Mucosa of rectum (tissue), 2 donors: ENCODE measurements around the gene PIGA.
A peak's percentile ranks its signal among the peaks of the same experiment; 100 is the strongest.

Experiments
- H3K27ac ChIP-seq, 2 donors: one replicate each; pipeline ENCODE4 v1.7.0; 2013; ENCODE audit warnings: inconsistent platforms in 2 of 2, low read depth in 2 of 2, low read length in 2 of 2
- H3K27me3 ChIP-seq, 2 donors: one replicate each; pipeline ENCODE4 v1.7.0; 2013; ENCODE audit warnings: low read length in 2 of 2; ENCODE audit not compliant: control insufficient read depth in 2 of 2, insufficient read depth in 2 of 2
- H3K36me3 ChIP-seq, 2 donors: one replicate each; pipeline ENCODE4 v1.7.0; 2013; ENCODE audit warnings: low read length in 2 of 2; ENCODE audit not compliant: control insufficient read depth in 2 of 2, insufficient read depth in 2 of 2
- H3K4me1 ChIP-seq, 2 donors: one replicate each; pipeline ENCODE4 v1.7.0; 2013; ENCODE audit warnings: low read length in 2 of 2, mild to moderate bottlenecking in 1 of 2; ENCODE audit not compliant: control insufficient read depth in 2 of 2, insufficient read depth in 2 of 2
- H3K4me3 ChIP-seq, 2 donors: one replicate each; pipeline ENCODE4 v1.7.0; 2013; ENCODE audit warnings: low read length in 2 of 2
- H3K9ac ChIP-seq, 2 donors: one replicate each; pipeline ENCODE4 v1.7.0; 2013; ENCODE audit warnings: low read length in 2 of 2, low read depth in 1 of 2, mild to moderate bottlenecking in 1 of 2
- H3K9me3 ChIP-seq, 2 donors: one replicate each; pipeline ENCODE4 v1.7.0; 2013; ENCODE audit warnings: low read length in 2 of 2; ENCODE audit not compliant: control insufficient read depth in 2 of 2
- donor health status: healthy.
- donor health status: Normal muscosa, but diverticular disease.

Gene PIGA

DNA sequence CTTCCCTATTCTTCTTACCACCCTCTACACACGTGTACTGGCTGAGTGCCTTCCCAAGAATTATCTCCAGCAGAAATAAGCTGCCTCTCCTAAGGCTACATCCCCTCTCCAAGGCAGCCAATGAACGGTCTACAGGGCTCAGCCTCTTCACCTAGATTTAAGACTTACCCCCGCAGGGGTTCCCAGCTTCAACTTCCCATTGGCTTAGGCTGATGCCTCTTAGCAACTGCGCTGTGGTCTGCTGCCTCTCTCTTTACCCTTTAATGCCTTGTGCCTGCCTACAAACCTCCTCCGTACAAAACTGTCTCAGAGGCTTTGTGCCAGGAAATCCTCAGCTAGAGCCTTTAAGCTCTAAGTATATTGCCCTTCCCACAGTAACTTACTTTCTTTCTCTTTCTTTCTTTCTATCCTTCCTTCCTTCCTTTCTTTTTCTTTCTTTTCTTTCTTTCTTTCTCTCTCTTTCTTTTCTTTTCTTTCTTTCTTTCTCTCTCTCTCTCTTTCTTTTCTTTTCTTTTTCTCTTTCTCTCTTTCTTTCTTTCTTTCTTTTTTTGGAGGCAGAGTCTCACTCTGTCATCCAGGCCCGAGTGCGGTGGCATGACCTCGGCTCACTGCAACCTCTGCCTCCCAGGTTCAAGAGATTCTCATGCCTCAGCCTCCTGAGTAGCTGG lies 15.1 kb upstream of the PIGA start:
- no peak overlapping the region for H3K4me3 ChIP-seq
- no peaks in the 10 kb centered on the region for H3K4me1 ChIP-seq
- H3K27me3 ChIP-seq: peaks cover 4% of the 10 kb centered on the region in 2 donors
- no peak overlapping the region for H3K9ac ChIP-seq
- H3K36me3 ChIP-seq: no peaks in the 10 kb centered on the region
- H3K27ac ChIP-seq: no peak overlapping the region
- H3K9me3 ChIP-seq: no peaks in the 10 kb centered on the region

DNA sequence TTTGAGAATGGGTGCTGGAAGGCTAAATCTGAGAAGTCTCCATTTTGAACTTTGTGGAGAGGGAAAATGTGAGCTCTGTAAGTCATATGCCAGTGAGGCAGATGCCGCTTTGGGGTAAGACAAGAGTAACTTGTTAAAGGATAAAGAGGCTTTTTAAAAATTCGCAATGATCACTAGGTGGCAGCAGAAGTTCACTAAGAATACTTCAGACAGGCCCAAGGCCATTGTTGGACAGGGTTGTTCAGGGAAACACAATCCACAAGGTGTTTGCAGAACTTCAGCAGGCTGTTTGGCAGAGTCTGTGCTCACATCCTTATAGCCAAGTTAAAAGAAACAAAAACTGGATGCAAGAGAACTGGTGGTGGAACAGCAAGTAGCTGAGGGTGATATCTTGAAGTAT lies 13.7 kb upstream of the PIGA start:
- H3K4me1 ChIP-seq: no peaks in the 10 kb centered on the region
- no peaks in the 10 kb centered on the region for H3K36me3 ChIP-seq
- H3K4me3 ChIP-seq: no peak overlapping the region
- H3K9ac ChIP-seq: no peak overlapping the region
- H3K9me3 ChIP-seq: no peaks in the 10 kb centered on the region
- no peak overlapping the region for H3K27ac ChIP-seq
- H3K27me3 ChIP-seq: peaks cover 3 to 4% of the 10 kb centered on the region in 2 donors

DNA sequence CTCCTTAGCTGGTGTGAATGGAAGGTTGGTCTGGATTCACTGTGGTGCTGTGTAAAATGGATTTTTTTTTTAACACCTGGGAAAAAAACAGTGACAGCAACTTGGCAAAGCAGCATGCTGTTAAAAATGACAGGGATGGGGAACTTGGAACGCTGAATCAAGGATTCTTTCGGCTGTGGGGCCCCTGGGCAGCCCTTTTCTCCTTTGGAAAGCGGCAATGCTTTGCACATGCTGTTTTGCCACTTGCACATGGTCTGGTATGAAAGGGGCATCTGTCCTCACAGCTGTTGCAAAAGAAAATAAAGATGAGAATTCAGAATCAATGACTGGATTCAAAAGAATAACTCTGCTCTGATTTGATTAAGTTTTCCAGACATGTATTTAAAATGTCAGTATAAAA lies 10.7 kb upstream of the PIGA start:
- Histone ChIP-seq H3K4me3 (no peak overlapping the region), H3K27ac (no peak overlapping the region), H3K9me3 (no peaks in the 10 kb centered on the region), H3K36me3 (no peaks in the 10 kb centered on the region), H3K27me3 (peaks cover 9 to 10% of the 10 kb centered on the region in 2 donors), H3K4me1 (no peaks in the 10 kb centered on the region), H3K9ac (no peak overlapping the region)

DNA sequence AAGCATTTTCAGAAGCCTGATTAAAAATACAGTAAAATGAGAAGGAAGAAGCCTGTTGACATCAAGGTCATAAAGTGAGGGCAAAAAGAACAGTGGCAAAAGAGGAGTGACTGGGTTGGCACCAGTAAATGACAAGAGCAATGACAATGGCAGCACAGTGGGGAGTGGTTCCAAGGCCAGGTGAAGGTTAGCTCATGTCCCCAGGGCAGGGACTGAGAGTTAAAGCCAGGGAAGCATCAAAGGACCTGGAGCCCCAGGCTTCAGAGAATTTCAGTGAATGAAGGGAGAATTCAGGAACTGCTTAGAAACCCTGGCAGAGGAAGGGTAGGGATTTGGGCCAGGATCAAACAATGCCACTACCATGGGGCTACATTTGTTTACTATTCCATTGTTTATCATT lies 8.8 kb upstream of the PIGA start:
- H3K9me3 ChIP-seq: no peaks in the 10 kb centered on the region

DNA sequence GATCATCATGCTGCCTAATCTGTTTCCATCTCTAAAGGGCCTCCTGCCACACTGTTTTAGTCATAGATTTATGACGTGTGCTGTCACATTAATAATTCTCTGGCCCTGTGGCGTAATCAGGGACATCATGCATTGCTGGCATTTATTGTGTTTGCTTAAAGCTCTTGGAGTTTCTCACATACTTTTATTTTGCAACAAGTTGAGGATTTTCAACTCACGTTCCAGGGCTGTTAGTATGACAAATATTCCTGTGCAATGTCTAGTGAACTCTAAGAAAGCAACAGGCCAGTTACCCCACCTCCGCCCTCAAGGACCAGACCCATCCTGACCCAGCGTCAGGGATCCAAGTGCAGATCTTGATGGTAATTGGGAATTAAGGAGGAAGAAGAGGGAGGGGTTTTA lies 7.8 kb upstream of the PIGA start:
- Histone ChIP-seq H3K9ac (no peak overlapping the region), H3K27me3 (peaks cover 17 to 18% of the 10 kb centered on the region in 2 donors), H3K9me3 (no peaks in the 10 kb centered on the region), H3K4me3 (no peak overlapping the region), H3K36me3 (no peaks in the 10 kb centered on the region), H3K4me1 (no peaks in the 10 kb centered on the region), H3K27ac (no peak overlapping the region)

More for the DNA sequence above, 8.8 kb upstream of the PIGA start:
- Histone ChIP-seq H3K9ac (no peak overlapping the region), H3K27me3 (peaks cover 9 to 14% of the 10 kb centered on the region in 2 donors), H3K27ac (no peak overlapping the region), H3K4me1 (no peaks in the 10 kb centered on the region), H3K4me3 (no peak overlapping the region), H3K36me3 (no peaks in the 10 kb centered on the region)

DNA sequence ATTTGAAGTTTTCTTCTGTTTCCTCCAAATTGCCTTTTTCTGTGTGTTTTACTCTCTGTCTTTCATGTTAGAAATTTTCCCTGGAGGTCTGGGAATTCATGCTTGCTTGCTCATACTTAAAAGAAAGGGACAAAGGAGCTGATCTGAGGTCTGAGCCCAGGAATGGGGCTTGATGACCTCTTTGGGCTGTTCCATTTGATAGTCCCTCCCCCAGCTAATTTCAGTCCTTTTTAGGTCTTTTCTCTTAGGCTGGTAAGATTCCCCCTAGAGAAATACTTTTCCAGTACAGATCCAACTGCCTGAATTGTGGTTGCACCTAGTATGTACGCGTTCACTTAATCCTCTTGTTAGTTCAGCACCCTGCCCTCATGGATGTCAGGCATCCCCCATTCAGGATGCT lies 5.5 kb upstream of the PIGA start:
- no peaks in the 10 kb centered on the region for H3K36me3 ChIP-seq
- H3K9ac ChIP-seq: no peak overlapping the region
- no peak overlapping the region for H3K27ac ChIP-seq
- H3K4me3 ChIP-seq: no peak overlapping the region
- no peaks in the 10 kb centered on the region for H3K9me3 ChIP-seq
- H3K27me3 ChIP-seq: peaks cover 24% of the 10 kb centered on the region in 2 donors
- H3K4me1 ChIP-seq: peaks cover 0 to 4% of the 10 kb centered on the region in 2 donors

DNA sequence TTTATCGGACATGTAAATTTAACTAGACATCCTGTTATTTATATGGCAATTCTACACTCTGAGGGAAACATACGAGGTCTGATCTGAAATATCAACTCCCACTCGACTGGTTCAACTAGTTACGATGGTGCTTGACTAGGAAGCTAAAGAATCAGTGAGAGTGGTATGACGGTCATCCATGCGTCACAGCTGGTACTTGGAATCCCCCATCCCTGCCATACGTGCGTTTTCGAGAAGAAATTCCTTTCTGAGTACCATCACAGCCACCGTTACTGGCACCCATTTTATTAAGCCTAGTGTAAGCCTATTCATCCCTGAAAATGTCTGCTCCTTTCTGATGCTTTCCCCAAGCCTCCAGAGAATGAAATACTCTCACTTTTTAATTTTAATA lies 695 bp upstream of the PIGA start:
- no peaks in the 10 kb centered on the region for H3K9me3 ChIP-seq
- H3K4me1 ChIP-seq: peaks cover 0 to 4% of the 10 kb centered on the region in 2 donors
- peak overlapping the region in 1 of 2 donors; percentile 8 for H3K9ac ChIP-seq
- peak overlapping the region in 1 of 2 donors; percentile 29 for H3K27ac ChIP-seq
- peak overlapping the region; percentile 65 to 81 for H3K4me3 ChIP-seq
- H3K27me3 ChIP-seq: peaks cover 17 to 18% of the 10 kb centered on the region in 2 donors
- H3K36me3 ChIP-seq: peaks cover under 1 to 5% of the 10 kb centered on the region in 2 donors

DNA sequence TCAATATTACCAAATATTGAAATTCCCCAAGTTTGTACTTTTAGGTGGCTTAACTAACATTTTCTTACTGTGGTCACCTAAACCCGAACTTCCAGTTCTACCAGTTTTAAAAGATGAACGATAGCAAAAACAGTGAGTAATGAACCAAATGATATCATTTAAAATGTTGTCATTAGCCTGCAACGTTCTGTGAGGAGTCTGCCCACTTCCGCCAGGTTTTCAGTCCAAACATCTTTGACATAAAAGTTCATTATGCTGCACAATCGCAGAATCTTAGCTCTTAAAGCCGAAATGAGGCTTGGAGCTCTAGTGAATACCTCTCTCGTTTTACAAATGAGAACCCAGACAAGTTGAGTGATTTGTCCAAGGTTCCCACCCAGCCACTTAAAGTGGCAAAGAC lies 762 bp downstream of the PIGA start:
- Histone ChIP-seq H3K4me1 (peaks cover 0 to 4% of the 10 kb centered on the region in 2 donors), H3K27me3 (peaks cover 14 to 15% of the 10 kb centered on the region in 2 donors), H3K9me3 (no peaks in the 10 kb centered on the region), H3K4me3 (peak overlapping the region; percentile 72 to 81), H3K9ac (peak overlapping the region; percentile 82 to 91), H3K36me3 (peaks cover 2 to 5% of the 10 kb centered on the region in 2 donors), H3K27ac (peak overlapping the region; percentile 78 to 85)

DNA sequence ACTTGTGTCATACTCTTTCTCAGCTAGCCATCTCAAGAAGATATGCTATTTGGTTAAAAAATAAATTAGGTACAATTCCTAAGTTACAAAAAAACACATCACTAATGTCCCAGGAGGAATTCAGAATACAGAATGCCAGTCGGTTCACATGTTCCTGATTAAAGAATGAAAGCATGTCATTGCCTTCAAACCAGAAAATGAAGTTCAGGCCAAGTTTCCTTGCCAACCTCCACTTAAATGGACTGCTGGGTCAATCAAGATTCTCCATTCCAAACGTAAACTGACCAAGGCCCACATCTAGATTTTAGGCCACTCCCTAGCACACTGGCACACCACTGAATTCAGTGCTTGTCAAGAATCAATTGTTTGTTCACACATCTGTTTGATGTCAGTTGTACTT lies 6.5 kb downstream of the PIGA start:
- Histone ChIP-seq H3K27ac (no peak overlapping the region), H3K9me3 (no peaks in the 10 kb centered on the region), H3K36me3 (peaks cover 2 to 5% of the 10 kb centered on the region in 2 donors), H3K4me3 (no peak overlapping the region), H3K9ac (no peak overlapping the region), H3K27me3 (peaks cover 0 to 2% of the 10 kb centered on the region in 2 donors), H3K4me1 (no peaks in the 10 kb centered on the region)

DNA sequence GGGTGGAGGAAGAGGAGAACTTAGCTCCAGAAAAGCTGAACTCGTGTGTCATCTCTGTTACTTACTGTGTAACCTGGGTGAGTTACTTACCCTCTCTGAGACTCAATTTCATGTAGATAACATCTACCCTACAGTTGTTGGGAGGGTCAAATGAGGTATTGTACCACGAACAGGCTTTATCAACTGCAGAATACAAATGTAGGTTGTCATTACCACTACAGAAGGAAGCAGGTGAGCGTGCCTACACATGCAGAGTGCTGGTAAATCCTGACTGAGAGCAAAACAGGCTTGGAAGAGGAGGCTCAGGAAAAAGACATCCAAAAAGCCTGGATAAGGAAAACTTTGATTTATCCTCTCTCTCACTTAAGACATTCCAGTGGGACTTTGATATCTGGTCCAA lies 7.2 kb downstream of the PIGA start:
- no peaks in the 10 kb centered on the region for H3K4me1 ChIP-seq
- no peak overlapping the region for H3K27ac ChIP-seq
- peaks cover 0 to 2% of the 10 kb centered on the region in 2 donors for H3K27me3 ChIP-seq
- no peak overlapping the region for H3K9ac ChIP-seq
- no peak overlapping the region for H3K4me3 ChIP-seq
- no peaks in the 10 kb centered on the region for H3K9me3 ChIP-seq
- peaks cover 2 to 5% of the 10 kb centered on the region in 2 donors for H3K36me3 ChIP-seq
